GM23248 (cell line): ENCODE data around the gene STK40. TPM values are rescaled to one million over a fixed set of nuclear protein-coding genes. Genes with fewer than 3 reads are reported as not detected.

Source experiments
- DNase-seq: peaks from one replicate; pipeline ENCODE4 v3.0.0-alpha.2; 2015
- H2AFZ ChIP-seq: fragments of 200-600 bp; sonication (generic); 2 replicates; pipeline ENCODE4 v1.6.1; 2016; ENCODE audit warnings: antibody characterized with exemption
- H3F3A ChIP-seq: fragments of 200-600 bp; sonication (generic); 2 replicates; pipeline ENCODE4 v1.6.1; 2016; ENCODE audit warnings: mild to moderate bottlenecking, antibody characterized with exemption, mixed run types; ENCODE audit not compliant: insufficient read depth
- H3K27ac ChIP-seq: fragments of 200-600 bp; sonication (generic); 2 replicates; pipeline ENCODE4 v1.5.1; 2016; ENCODE audit warnings: mild to moderate bottlenecking
- H3K27me3 ChIP-seq: fragments of 200-600 bp; sonication (generic); replicated peaks from 2 replicates; pipeline ENCODE4 v1.6.1; 2016; ENCODE audit warnings: mild to moderate bottlenecking; ENCODE audit not compliant: insufficient read depth
- H3K36me3 ChIP-seq: fragments of 200-600 bp; sonication (generic); 2 replicates; pipeline ENCODE4 v1.6.1; 2016; ENCODE audit warnings: low read depth, mild to moderate bottlenecking
- H3K4me1 ChIP-seq: fragments of 200-600 bp; sonication (generic); 2 replicates; pipeline ENCODE4 v1.6.1; 2016; ENCODE audit warnings: mild to moderate bottlenecking; ENCODE audit not compliant: insufficient read depth
- H3K4me2 ChIP-seq: fragments of 200-600 bp; sonication (generic); one replicate; pipeline ENCODE4 v1.6.1; 2016; ENCODE audit warnings: mild to moderate bottlenecking; ENCODE audit not compliant: unreplicated experiment
- H3K4me3 ChIP-seq: fragments of 200-600 bp; sonication (generic); 2 replicates; pipeline ENCODE4 v1.5.1; 2016; ENCODE audit warnings: mild to moderate bottlenecking
- H3K79me2 ChIP-seq: fragments of 200-600 bp; sonication (generic); 2 replicates; pipeline ENCODE4 v1.6.1; 2016; ENCODE audit warnings: mild to moderate bottlenecking; ENCODE audit not compliant: insufficient read depth
- H3K9ac ChIP-seq: fragments of 200-600 bp; sonication (generic); 2 replicates; pipeline ENCODE4 v1.6.1; 2016; ENCODE audit warnings: mild to moderate bottlenecking
- H3K9me2 ChIP-seq: fragments of 200-600 bp; sonication (generic); 2 replicates; pipeline ENCODE4 v1.6.1; 2016; ENCODE audit warnings: mixed run types, mild to moderate bottlenecking, moderate library complexity; ENCODE audit not compliant: insufficient read depth
- H3K9me3 ChIP-seq: fragments of 200-600 bp; sonication (generic); one replicate; pipeline ENCODE4 v1.6.1; 2017; ENCODE audit warnings: low read depth
- H4K20me1 ChIP-seq: fragments of 200-600 bp; sonication (generic); 2 replicates; pipeline ENCODE4 v1.6.0; 2016; ENCODE audit not compliant: insufficient read depth
- EZH2 ChIP-seq: fragments of 200-600 bp; sonication (generic); IDR thresholded peaks from 2 replicates; pipeline ENCODE4 v1.6.1; 2018; ENCODE audit warnings: antibody characterized with exemption, mild to moderate bottlenecking; ENCODE audit not compliant: insufficient read depth, poor library complexity, severe bottlenecking
- EZH2phosphoT487 ChIP-seq: fragments of 200-600 bp; sonication (generic); IDR thresholded peaks from 2 replicates; pipeline ENCODE4 v1.6.1; 2018; ENCODE audit warnings: antibody characterized with exemption, moderate library complexity, mild to moderate bottlenecking, low read depth; ENCODE audit not compliant: insufficient read depth
- WGBS, 2 experiments: methylation state at CpG; one replicate each; pipeline ENCODE4 v1.1.6; 2015 to 2017; ENCODE audit warnings: low lambda C conversion rate in 2 of 2, low coverage in 1 of 2; ENCODE audit errors: missing lambda C conversion rate in 2 of 2; 5-methylcytosine and 5-hydroxymethylcytosine counted together
- in situ Hi-C: fragments of 300-500 bp; cut with MboI; formaldehyde crosslinking; loops from 2 replicates; pipeline ENCODE4 v1.15.0; 2020
- polyA plus RNA-seq: library from polyadenylated mRNA; unstranded; fragments of >200 nt; fragmentation: Nextera tagmentation; extraction: Ambion mirVana; gene quantifications from 2 replicates; pipeline ENCODE4 v1.2.1, GENCODE V29; 2016
- total RNA-seq: library from RNA; depleted of rRNA; stranded (reverse); fragments of >200 nt; shearing (Covaris generic); gene quantifications from 2 replicates; pipeline ENCODE4 v1.2.3, GENCODE V29; 2014

STK40 gene
- total and polyA plus RNA-seq, 2 experiments from 2014 or later: 11.1 to 16.2 TPM

- Histone ChIP-seq H3K9me3 (no peaks in the 10 kb centered on the region), H3K27me3 (no peaks in the 10 kb centered on the region), H3K9me2 (no peaks in the 10 kb centered on the region), H3K27ac (no peak overlapping the region), H3K4me2 (no peak overlapping the region), H3K4me1 (peaks cover 25% of the 10 kb centered on the region), H3K36me3 (peaks cover 11% of the 10 kb centered on the region; the same call in 1 of the 2 replicates), H3K79me2 (peaks cover 7% of the 10 kb centered on the region; the same call in 1 of the 2 replicates), H4K20me1 (no peaks in the 10 kb centered on the region), H3F3A (peaks cover 21% of the 10 kb centered on the region), H3K9ac (no peak overlapping the region), H2AFZ (no peak overlapping the region), H3K4me3 (no peak overlapping the region)
- no peak for DNase-seq
- TF ChIP-seq EZH2phosphoT487 (no peak), EZH2 (no peak)
- WGBS, 2 experiments: 95 to 97% methylated on average over 7 of the region's 7 CpGs
- in situ Hi-C loops: no loop called here
Measured at GRCh38 chr1:36345353-36345752, 40.4 kb downstream of the STK40 start.

GRCh38 chr1:36344395-36344680 is 41.4 kb downstream of the STK40 start:
- Histone ChIP-seq H3K4me1 (peaks cover 15% of the 10 kb centered on the region), H3K4me2 (no peak overlapping the region), H3F3A (peaks cover 14% of the 10 kb centered on the region), H3K27me3 (no peaks in the 10 kb centered on the region), H3K27ac (peak overlapping the region; percentile 85; the same call in 1 of the 2 replicates), H3K79me2 (peaks cover 7% of the 10 kb centered on the region; the same call in 1 of the 2 replicates), H3K4me3 (no peak overlapping the region), H2AFZ (no peak overlapping the region), H3K36me3 (peaks cover 11% of the 10 kb centered on the region; the same call in 1 of the 2 replicates), H3K9me3 (no peaks in the 10 kb centered on the region), H4K20me1 (no peaks in the 10 kb centered on the region), H3K9me2 (no peaks in the 10 kb centered on the region), H3K9ac (no peak overlapping the region)
- in situ Hi-C loops: no loop called here
- WGBS, 2 experiments: 90 to 95% methylated on average over 8 of the region's 8 CpGs
- no peak for DNase-seq
- TF ChIP-seq EZH2phosphoT487 (no peak), EZH2 (no peak)

GRCh38 chr1:36343651-36344394 is 41.9 kb downstream of the STK40 start:
- H3K9ac ChIP-seq: peak overlapping the region; percentile 68
- WGBS, 2 experiments: 94 to 95% methylated on average over 23 to 24 of the region's 24 CpGs
- H3K4me1 ChIP-seq: peaks cover 12% of the 10 kb centered on the region
- H3K27me3 ChIP-seq: no peaks in the 10 kb centered on the region
- no peaks in the 10 kb centered on the region for H3K9me2 ChIP-seq
- H4K20me1 ChIP-seq: no peaks in the 10 kb centered on the region
- H3K36me3 ChIP-seq: peaks cover 11% of the 10 kb centered on the region; the same call in 1 of the 2 replicates
- TF ChIP-seq EZH2 (no peak), EZH2phosphoT487 (no peak)
- in situ Hi-C loops: no loop called here
- peaks cover 9% of the 10 kb centered on the region for H3F3A ChIP-seq
- H3K79me2 ChIP-seq: peaks cover 2% of the 10 kb centered on the region; the same call in 1 of the 2 replicates
- no peaks in the 10 kb centered on the region for H3K9me3 ChIP-seq
- peak overlapping the region; percentile 85 for H3K27ac ChIP-seq
- no peak overlapping the region for H3K4me3 ChIP-seq
- H3K4me2 ChIP-seq: no peak overlapping the region
- H2AFZ ChIP-seq: no peak overlapping the region
- peak; percentile 19 for DNase-seq

DNA sequence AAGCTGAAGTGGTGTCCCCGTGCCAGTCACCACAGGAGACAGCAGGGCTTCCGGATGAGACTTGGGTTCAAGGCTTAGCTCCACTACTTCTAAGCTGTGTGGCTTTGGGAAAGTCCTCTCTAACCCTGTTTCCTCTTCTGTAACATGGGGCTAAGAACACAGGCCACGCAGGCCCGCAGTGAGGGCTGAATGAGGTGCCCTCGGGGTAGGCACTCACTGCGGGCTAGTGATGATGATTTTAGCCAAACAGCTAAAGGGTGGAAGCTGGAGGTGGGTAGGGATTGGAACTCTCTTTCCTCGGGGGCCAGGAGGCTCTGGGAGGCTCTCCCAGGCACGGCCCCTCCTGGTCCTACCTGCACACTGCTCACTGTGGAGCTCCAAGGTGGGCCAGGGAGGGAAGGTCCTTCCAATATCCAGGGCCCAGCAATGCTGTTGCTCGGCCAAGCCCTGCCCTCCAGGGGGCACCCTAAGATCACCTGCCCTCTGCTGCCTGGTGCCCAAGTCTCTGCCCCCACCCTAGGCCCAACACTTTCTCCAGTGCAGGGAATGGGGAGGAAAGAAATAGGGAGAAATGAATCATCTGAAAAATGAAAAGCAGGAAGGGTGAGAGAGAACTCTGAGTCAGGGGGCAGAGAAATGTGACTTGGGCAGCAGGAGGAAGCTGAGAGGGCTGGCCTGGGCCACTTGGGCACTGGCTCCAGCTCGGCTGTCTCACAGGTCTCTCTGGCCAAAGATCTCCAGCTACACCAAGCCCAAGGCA is 43.1 kb downstream of the STK40 start:
- 73 to 74% methylated on average over 10 of the region's 10 CpGs for WGBS, 2 experiments
- peaks cover 7% of the 10 kb centered on the region for H3F3A ChIP-seq
- peak overlapping the region; percentile 68 for H3K9ac ChIP-seq
- peaks cover 12% of the 10 kb centered on the region for H3K4me1 ChIP-seq
- no peaks in the 10 kb centered on the region for H3K9me3 ChIP-seq
- H3K27me3 ChIP-seq: no peaks in the 10 kb centered on the region
- no peak overlapping the region for H2AFZ ChIP-seq
- no peaks in the 10 kb centered on the region for H3K79me2 ChIP-seq
- in situ Hi-C loops: no loop called here
- H3K4me3 ChIP-seq: no peak overlapping the region
- TF ChIP-seq EZH2phosphoT487 (no peak), EZH2 (no peak)
- DNase-seq: peak; percentile 87
- H3K36me3 ChIP-seq: peaks cover 3% of the 10 kb centered on the region; the same call in 1 of the 2 replicates
- H3K27ac ChIP-seq: peak overlapping the region; percentile 85
- H3K9me2 ChIP-seq: no peaks in the 10 kb centered on the region
- H4K20me1 ChIP-seq: no peaks in the 10 kb centered on the region
- H3K4me2 ChIP-seq: no peak overlapping the region
